ENCODE data around the gene CACNA2D3. TPM values are rescaled to one million over a fixed set of nuclear protein-coding genes. Genes with fewer than 3 reads are reported as not detected.

The CACNA2D3 gene
- total and polyA plus RNA-seq, 2 donors from 2014 or later: 5.7 to 11.2 TPM

- intact Hi-C loops (cut with DNase I): no loop called here
- no peak overlapping the region for H3K9ac ChIP-seq (ENCODE audit: low read length in 3 of 3)
- FAIRE-seq: no peak
- H3K4me3 ChIP-seq (ENCODE audit: low read length in 3 of 3): no peak overlapping the region
- H3K27ac ChIP-seq (ENCODE audit: low read depth in 2 of 2, low read length in 2 of 2): no peak overlapping the region
- H3K36me3 ChIP-seq (ENCODE audit: control insufficient read depth in 2 of 3, insufficient read depth in 3 of 3, low read length in 3 of 3): no peaks in the 10 kb centered on the region
- TF ChIP-seq CTCF (IDR thresholded peaks at IDR 0.05; ENCODE audit: borderline replicate concordance, extremely low read depth, insufficient read depth): no peak
- no peak for DNase-seq
- no peaks in the 10 kb centered on the region for H3K9me3 ChIP-seq (ENCODE audit: control insufficient read depth in 2 of 3, insufficient read depth in 1 of 3, low read length in 3 of 3)
- H3K4me1 ChIP-seq (ENCODE audit: control insufficient read depth in 2 of 3, insufficient read depth in 2 of 3, low read depth in 1 of 3, low read length in 3 of 3): no peaks in the 10 kb centered on the region
- no peaks in the 10 kb centered on the region for H3K27me3 ChIP-seq (ENCODE audit: control insufficient read depth, insufficient read depth, low read length)
Measured at GRCh38 chr3:54356261-54357045, 234.1 kb downstream of the CACNA2D3 start.

- H3K4me3 ChIP-seq (ENCODE audit: low read length in 3 of 3): no peak overlapping the region
- DNase-seq (no peak), FAIRE-seq (no peak)
- no peaks in the 10 kb centered on the region for H3K9me3 ChIP-seq (ENCODE audit: control insufficient read depth in 2 of 3, insufficient read depth in 1 of 3, low read length in 3 of 3)
- H3K27me3 ChIP-seq (ENCODE audit: control insufficient read depth, insufficient read depth, low read length): no peaks in the 10 kb centered on the region
- no peaks in the 10 kb centered on the region for H3K36me3 ChIP-seq (ENCODE audit: control insufficient read depth in 2 of 3, insufficient read depth in 3 of 3, low read length in 3 of 3)
- H3K27ac ChIP-seq (ENCODE audit: low read depth in 2 of 2, low read length in 2 of 2): no peak overlapping the region
- no peak for TF ChIP-seq CTCF (IDR thresholded peaks at IDR 0.05; ENCODE audit: borderline replicate concordance, extremely low read depth, insufficient read depth)
- intact Hi-C loops (cut with DNase I): no loop called here
- H3K4me1 ChIP-seq (ENCODE audit: control insufficient read depth in 2 of 3, insufficient read depth in 2 of 3, low read depth in 1 of 3, low read length in 3 of 3): no peaks in the 10 kb centered on the region
- no peak overlapping the region for H3K9ac ChIP-seq (ENCODE audit: low read length in 3 of 3)
Measured at GRCh38 chr3:54357301-54357700, 234.9 kb downstream of the CACNA2D3 start.

GRCh38 chr3:54358316-54358715 is 236.0 kb downstream of the CACNA2D3 start:
- no peak for TF ChIP-seq CTCF (IDR thresholded peaks at IDR 0.05; ENCODE audit: borderline replicate concordance, extremely low read depth, insufficient read depth)
- Histone ChIP-seq H3K9me3 (ENCODE audit: control insufficient read depth in 2 of 3, insufficient read depth in 1 of 3, low read length in 3 of 3) (no peaks in the 10 kb centered on the region), H3K4me3 (ENCODE audit: low read length in 3 of 3) (no peak overlapping the region), H3K9ac (ENCODE audit: low read length in 3 of 3) (no peak overlapping the region), H3K27me3 (ENCODE audit: control insufficient read depth, insufficient read depth, low read length) (no peaks in the 10 kb centered on the region), H3K27ac (ENCODE audit: low read depth in 2 of 2, low read length in 2 of 2) (no peak overlapping the region), H3K4me1 (ENCODE audit: control insufficient read depth in 2 of 3, insufficient read depth in 2 of 3, low read depth in 1 of 3, low read length in 3 of 3) (no peaks in the 10 kb centered on the region), H3K36me3 (ENCODE audit: control insufficient read depth in 2 of 3, insufficient read depth in 3 of 3, low read length in 3 of 3) (no peaks in the 10 kb centered on the region)
- FAIRE-seq (no peak), DNase-seq (no peak)
- intact Hi-C loops (cut with DNase I): no loop called here

All from kidney (tissue), 14 donors.